Mammary epithelial cell (primary cell): Measurements from ENCODE around the gene DIPK1C.

Experiments used
- CTCF ChIP-seq, 2 donors: IDR thresholded peaks in 1 of 2; conservative IDR thresholded peaks in 1 of 2; 2 replicates each; pipeline ENCODE4 v1.5.1; 2011 to 2012; ENCODE audit warnings: inconsistent platforms in 2 of 2, low read length in 2 of 2, mild to moderate bottlenecking in 2 of 2, control low read depth in 1 of 2, low read depth in 1 of 2; ENCODE audit not compliant: insufficient read depth in 1 of 2; ENCODE audit errors: extremely low read depth in 1 of 2
- EZH2 ChIP-seq: IDR thresholded peaks from 2 replicates; pipeline ENCODE4 v1.6.1; 2012; ENCODE audit warnings: low read length, inconsistent platforms, borderline replicate concordance

- TF ChIP-seq CTCF (conservative IDR thresholded peaks at IDR 0.05 in 1 of 2, IDR thresholded peaks at IDR 0.05 in 1 of 2; ENCODE audit: extremely low read depth in 1 of 2, insufficient read depth in 1 of 2, low read depth in 1 of 2, low read length in 2 of 2) (no peak), EZH2 (no peak)
These were observed 21.2 kb upstream of the DIPK1C start for GRCh38 chr18:74478316-74478715.
